ENCODE results near the gene USP33.
"Not testable (repeated sequence)": the region's sequence is repeated elsewhere in the genome, so short reads cannot be mapped to it uniquely, and the experiment has no call there.

Gene USP33

GRCh38 chr1:77732090-77732489 is 27.6 kb downstream of the USP33 start:
- H3K4me1 ChIP-seq (ENCODE audit: insufficient read depth, low read length), result no peaks in the 10 kb centered on the region
- H3K27ac ChIP-seq (ENCODE audit: low read length), result no peak overlapping the region
- H3K9ac ChIP-seq (ENCODE audit: low read depth, low read length), result no peak overlapping the region
- H3K36me3 ChIP-seq (ENCODE audit: insufficient read depth, low read depth, low read length), result peaks cover 36% of the 10 kb centered on the region
- H3K4me3 ChIP-seq (ENCODE audit: low read length), result no peak overlapping the region
- H3K9me3 ChIP-seq (ENCODE audit: insufficient read depth, low read depth, low read length), result no peaks in the 10 kb centered on the region
- H3K27me3 ChIP-seq (ENCODE audit: insufficient read depth, low read length), result no peaks in the 10 kb centered on the region

DNA sequence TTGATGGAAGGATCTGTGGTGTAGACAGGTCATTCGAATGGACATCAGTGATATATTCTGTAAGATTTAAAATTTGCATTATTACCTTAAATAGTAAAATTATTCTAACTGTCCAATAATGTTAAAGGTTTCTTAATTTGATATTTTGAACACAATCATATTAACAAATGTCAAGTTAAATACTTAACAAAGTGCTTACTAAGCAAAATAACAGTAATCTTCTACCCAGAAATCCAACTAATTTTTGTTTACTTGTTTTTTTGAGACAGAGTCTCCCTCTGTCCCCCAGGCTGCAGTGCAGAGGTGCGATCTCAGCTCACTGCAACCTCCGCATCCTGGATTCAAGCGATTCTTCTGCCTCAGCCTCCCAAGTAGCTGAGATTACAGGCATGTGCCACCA is 33.9 kb downstream of the USP33 start:
- Histone ChIP-seq H3K27me3 (ENCODE audit: insufficient read depth, low read length) (no peaks in the 10 kb centered on the region), H3K4me1 (ENCODE audit: insufficient read depth, low read length) (no peaks in the 10 kb centered on the region), H3K4me3 (ENCODE audit: low read length) (no peak overlapping the region), H3K9ac (ENCODE audit: low read depth, low read length) (no peak overlapping the region), H3K36me3 (ENCODE audit: insufficient read depth, low read depth, low read length) (peaks cover 87% of the 10 kb centered on the region), H3K9me3 (ENCODE audit: insufficient read depth, low read depth, low read length) (no peaks in the 10 kb centered on the region), H3K27ac (ENCODE audit: low read length) (no peak overlapping the region)

GRCh38 chr1:77718181-77718580 is 41.5 kb downstream of the USP33 start:
- Histone ChIP-seq H3K9ac (ENCODE audit: low read depth, low read length) (no peak overlapping the region), H3K9me3 (ENCODE audit: insufficient read depth, low read depth, low read length) (no peaks in the 10 kb centered on the region), H3K27me3 (ENCODE audit: insufficient read depth, low read length) (no peaks in the 10 kb centered on the region), H3K4me1 (ENCODE audit: insufficient read depth, low read length) (no peaks in the 10 kb centered on the region), H3K27ac (ENCODE audit: low read length) (no peak overlapping the region), H3K36me3 (ENCODE audit: insufficient read depth, low read depth, low read length) (peaks cover 74% of the 10 kb centered on the region), H3K4me3 (ENCODE audit: low read length) (no peak overlapping the region)

- Histone ChIP-seq H3K4me3 (ENCODE audit: low read length) (no peak overlapping the region), H3K9ac (ENCODE audit: low read depth, low read length) (no peak overlapping the region), H3K36me3 (ENCODE audit: insufficient read depth, low read depth, low read length) (peaks cover 67% of the 10 kb centered on the region), H3K27me3 (ENCODE audit: insufficient read depth, low read length) (no peaks in the 10 kb centered on the region), H3K4me1 (ENCODE audit: insufficient read depth, low read length) (no peaks in the 10 kb centered on the region), H3K27ac (ENCODE audit: low read length) (no peak overlapping the region), H3K9me3 (ENCODE audit: insufficient read depth, low read depth, low read length) (no peaks in the 10 kb centered on the region)
Measured at GRCh38 chr1:77716065-77716464, 43.6 kb downstream of the USP33 start.

- no peak overlapping the region for H3K9ac ChIP-seq (ENCODE audit: low read depth, low read length)
- no peak overlapping the region for H3K4me3 ChIP-seq (ENCODE audit: low read length)
- H3K4me1 ChIP-seq (ENCODE audit: insufficient read depth, low read length), result no peaks in the 10 kb centered on the region
- no peaks in the 10 kb centered on the region for H3K27me3 ChIP-seq (ENCODE audit: insufficient read depth, low read length)
- no peaks in the 10 kb centered on the region for H3K9me3 ChIP-seq (ENCODE audit: insufficient read depth, low read depth, low read length)
- H3K27ac ChIP-seq (ENCODE audit: low read length), result no peak overlapping the region
- H3K36me3 ChIP-seq (ENCODE audit: insufficient read depth, low read depth, low read length), result peaks cover 66% of the 10 kb centered on the region
Measured at GRCh38 chr1:77709727-77710126, 49.9 kb downstream of the USP33 start.

DNA sequence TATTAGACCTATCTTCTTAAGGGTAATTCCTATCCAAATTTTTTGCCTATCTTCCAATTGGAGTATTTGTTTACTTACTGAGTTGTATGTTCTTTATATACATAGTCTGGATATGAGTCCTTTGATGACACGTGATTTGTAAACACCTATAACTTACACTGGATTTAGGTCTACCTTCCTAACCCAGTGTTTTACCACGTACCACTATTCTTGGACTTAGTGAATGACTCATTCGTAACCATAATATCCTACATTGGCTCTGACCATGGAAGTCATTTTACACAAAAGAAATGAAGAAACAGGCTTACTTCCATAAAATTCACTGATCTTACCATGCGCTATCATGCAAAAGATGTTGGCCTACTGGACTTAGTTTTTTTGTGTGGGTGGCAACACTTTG is 53.3 kb downstream of the USP33 start:
- no peak overlapping the region for H3K27ac ChIP-seq (ENCODE audit: low read length)
- no peaks in the 10 kb centered on the region for H3K9me3 ChIP-seq (ENCODE audit: insufficient read depth, low read depth, low read length)
- H3K4me3 ChIP-seq (ENCODE audit: low read length), result no peak overlapping the region
- H3K36me3 ChIP-seq (ENCODE audit: insufficient read depth, low read depth, low read length), result peaks cover 42% of the 10 kb centered on the region
- H3K4me1 ChIP-seq (ENCODE audit: insufficient read depth, low read length), result no peaks in the 10 kb centered on the region
- H3K27me3 ChIP-seq (ENCODE audit: insufficient read depth, low read length), result no peaks in the 10 kb centered on the region
- H3K9ac ChIP-seq (ENCODE audit: low read depth, low read length), result no peak overlapping the region

- peaks cover 28% of the 10 kb centered on the region for H3K36me3 ChIP-seq (ENCODE audit: insufficient read depth, low read depth, low read length)
- H3K27ac ChIP-seq (ENCODE audit: low read length), result no peak overlapping the region
Measured at GRCh38 chr1:77704736-77705135, 54.9 kb downstream of the USP33 start.

GRCh38 chr1:77699673-77700072 is 60.0 kb downstream of the USP33 start:
- H3K27me3 ChIP-seq (ENCODE audit: insufficient read depth, low read length); H3K36me3 ChIP-seq (ENCODE audit: insufficient read depth, low read depth, low read length); H3K4me1 ChIP-seq (ENCODE audit: insufficient read depth, low read length); H3K4me3 ChIP-seq (ENCODE audit: low read length); H3K9ac ChIP-seq (ENCODE audit: low read depth, low read length); H3K27ac ChIP-seq (ENCODE audit: low read length); H3K9me3 ChIP-seq (ENCODE audit: insufficient read depth, low read depth, low read length): not testable (repeated sequence)

More at GRCh38 chr1:77704736-77705135, 54.9 kb downstream of the USP33 start:
- H3K27me3 ChIP-seq (ENCODE audit: insufficient read depth, low read length), result no peaks in the 10 kb centered on the region
- H3K9me3 ChIP-seq (ENCODE audit: insufficient read depth, low read depth, low read length), result no peaks in the 10 kb centered on the region
- no peaks in the 10 kb centered on the region for H3K4me1 ChIP-seq (ENCODE audit: insufficient read depth, low read length)
- H3K4me3 ChIP-seq (ENCODE audit: low read length), result no peak overlapping the region
- H3K9ac ChIP-seq (ENCODE audit: low read depth, low read length), result no peak overlapping the region

GRCh38 chr1:77697441-77697840 is 62.2 kb downstream of the USP33 start:
- Histone ChIP-seq H3K27me3 (ENCODE audit: insufficient read depth, low read length) (no peaks in the 10 kb centered on the region), H3K9me3 (ENCODE audit: insufficient read depth, low read depth, low read length) (no peaks in the 10 kb centered on the region), H3K27ac (ENCODE audit: low read length) (no peak overlapping the region), H3K9ac (ENCODE audit: low read depth, low read length) (no peak overlapping the region), H3K4me3 (ENCODE audit: low read length) (no peak overlapping the region), H3K4me1 (ENCODE audit: insufficient read depth, low read length) (no peaks in the 10 kb centered on the region), H3K36me3 (ENCODE audit: insufficient read depth, low read depth, low read length) (peaks cover 5% of the 10 kb centered on the region; the same call in 1 of the 2 replicates)

DNA sequence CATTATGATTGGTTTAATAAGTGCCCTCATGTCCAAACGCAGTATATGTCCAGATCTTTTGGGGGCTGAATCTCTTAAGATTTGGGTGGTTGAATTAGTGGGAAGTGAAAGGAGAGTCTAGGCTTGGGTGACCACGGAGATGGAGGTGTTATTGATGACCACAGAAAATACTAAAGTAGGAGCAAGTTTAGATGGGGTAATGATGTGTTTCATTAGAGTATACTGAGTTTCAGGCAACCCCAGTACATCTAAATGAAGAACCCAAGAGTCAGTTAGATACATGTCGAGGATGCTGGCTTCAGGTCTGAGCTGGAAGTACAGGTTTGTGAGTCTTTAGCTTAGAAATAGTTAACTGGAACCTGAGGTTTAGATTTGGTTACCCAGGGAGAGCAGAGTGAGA is 70.7 kb downstream of the USP33 start:
- no peak overlapping the region for H3K9ac ChIP-seq (ENCODE audit: low read depth, low read length)
- no peak overlapping the region for H3K4me3 ChIP-seq (ENCODE audit: low read length)
- H3K4me1 ChIP-seq (ENCODE audit: insufficient read depth, low read length), result peaks cover 4% of the 10 kb centered on the region; the same call in 1 of the 2 replicates
- no peaks in the 10 kb centered on the region for H3K27me3 ChIP-seq (ENCODE audit: insufficient read depth, low read length)
- no peaks in the 10 kb centered on the region for H3K9me3 ChIP-seq (ENCODE audit: insufficient read depth, low read depth, low read length)
- no peak overlapping the region for H3K27ac ChIP-seq (ENCODE audit: low read length)
- no peaks in the 10 kb centered on the region for H3K36me3 ChIP-seq (ENCODE audit: insufficient read depth, low read depth, low read length)

DNA sequence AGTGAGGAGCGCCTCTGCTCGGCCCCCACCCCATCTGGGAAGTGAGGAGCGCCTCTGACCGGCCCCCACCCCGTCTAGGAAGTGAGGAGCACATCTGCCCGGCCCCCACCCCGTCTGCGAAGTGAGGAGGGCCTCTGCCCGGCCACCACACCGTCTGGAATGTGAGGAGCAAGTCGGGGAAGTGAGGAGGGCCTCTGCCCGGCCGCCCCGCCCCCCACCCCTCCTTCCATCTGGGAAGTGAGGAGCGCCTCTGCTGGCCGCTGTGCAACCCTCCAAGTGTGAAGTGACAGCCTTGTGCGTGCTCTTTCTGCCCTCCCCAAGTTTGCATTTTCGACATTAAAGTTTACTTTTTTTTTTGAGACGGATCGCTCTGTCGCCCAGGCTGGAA is 72.1 kb downstream of the USP33 start:
- Histone ChIP-seq H3K9ac (ENCODE audit: low read depth, low read length) (peak overlapping the region; percentile 63; the same call in 1 of the 2 replicates), H3K27ac (ENCODE audit: low read length) (peak overlapping the region; percentile 51)

GRCh38 chr1:77686796-77687518 is 72.7 kb downstream of the USP33 start:
- peaks cover 5% of the 10 kb centered on the region; the same call in 1 of the 2 replicates for H3K4me1 ChIP-seq (ENCODE audit: insufficient read depth, low read length)
- no peaks in the 10 kb centered on the region for H3K27me3 ChIP-seq (ENCODE audit: insufficient read depth, low read length)
- no peaks in the 10 kb centered on the region for H3K36me3 ChIP-seq (ENCODE audit: insufficient read depth, low read depth, low read length)
- H3K9ac ChIP-seq (ENCODE audit: low read depth, low read length), result peak overlapping the region; percentile 63; the same call in 1 of the 2 replicates
- peak overlapping the region; percentile 61; the same call in 1 of the 2 replicates for H3K4me3 ChIP-seq (ENCODE audit: low read length)
- H3K27ac ChIP-seq (ENCODE audit: low read length), result peak overlapping the region; percentile 51
- no peaks in the 10 kb centered on the region for H3K9me3 ChIP-seq (ENCODE audit: insufficient read depth, low read depth, low read length)

More for the DNA sequence above, 72.1 kb downstream of the USP33 start:
- peaks cover 5% of the 10 kb centered on the region; the same call in 1 of the 2 replicates for H3K4me1 ChIP-seq (ENCODE audit: insufficient read depth, low read length)
- no peaks in the 10 kb centered on the region for H3K36me3 ChIP-seq (ENCODE audit: insufficient read depth, low read depth, low read length)
- H3K27me3 ChIP-seq (ENCODE audit: insufficient read depth, low read length), result no peaks in the 10 kb centered on the region
- H3K9me3 ChIP-seq (ENCODE audit: insufficient read depth, low read depth, low read length), result no peaks in the 10 kb centered on the region
- H3K4me3 ChIP-seq (ENCODE audit: low read length), result peak overlapping the region; percentile 61; the same call in 1 of the 2 replicates

All from iPS-20b (cell line).